RWPE2 (cell line): ENCODE measurements around the gene PIP4K2B.

Experiments used
- ATAC-seq: fragments of 200-7000 bp; cut with Tn5 transposase; 3 replicates; pipeline ENCODE4 v1.9.1; 2021; ENCODE audit warnings: low read depth
- DNase-seq: peaks from one replicate; pipeline ENCODE4 v3.0.0-alpha.2; 2020; ENCODE audit warnings: low spot score
- H3K27ac ChIP-seq: fragments of 450-650 bp; 2 replicates; pipeline ENCODE4 v1.5.1; 2017; ENCODE audit warnings: mild to moderate bottlenecking; ENCODE audit not compliant: poor library complexity, severe bottlenecking
- H3K27me3 ChIP-seq: fragments of 250-450 bp; sonication (Bioruptor Pico); 2 replicates; pipeline ENCODE4 v1.5.1; 2021; ENCODE audit warnings: mild to moderate bottlenecking, moderate library complexity; ENCODE audit not compliant: insufficient read depth, poor library complexity, severe bottlenecking
- H3K36me3 ChIP-seq: fragments of 250-450 bp; sonication (Bioruptor Pico); 2 replicates; pipeline ENCODE4 v1.5.1; 2020; ENCODE audit warnings: low read depth, mild to moderate bottlenecking, moderate library complexity
- H3K4me1 ChIP-seq: fragments of 250-450 bp; sonication (Bioruptor Pico); 2 replicates; pipeline ENCODE4 v1.5.1; 2021; ENCODE audit warnings: mild to moderate bottlenecking, moderate library complexity; ENCODE audit not compliant: insufficient read depth, poor library complexity, severe bottlenecking
- H3K4me3 ChIP-seq: fragments of 250-450 bp; sonication (Bioruptor Pico); 2 replicates; pipeline ENCODE4 v1.5.1; 2021; ENCODE audit warnings: mild to moderate bottlenecking, moderate library complexity; ENCODE audit not compliant: severe bottlenecking
- H3K9me3 ChIP-seq: fragments of 250-450 bp; sonication (Bioruptor Pico); 2 replicates; pipeline ENCODE4 v1.5.1; 2021; ENCODE audit warnings: mild to moderate bottlenecking, moderate library complexity; ENCODE audit not compliant: severe bottlenecking
- TF ChIP-seq, protein P1 (sequence below): fragments of 450-650 bp; IDR thresholded peaks from one replicate; pipeline ENCODE4 v1.5.1; 2017; ENCODE audit warnings: mild to moderate bottlenecking, moderate library complexity; ENCODE audit not compliant: poor library complexity, severe bottlenecking

PIP4K2B gene

DNA sequence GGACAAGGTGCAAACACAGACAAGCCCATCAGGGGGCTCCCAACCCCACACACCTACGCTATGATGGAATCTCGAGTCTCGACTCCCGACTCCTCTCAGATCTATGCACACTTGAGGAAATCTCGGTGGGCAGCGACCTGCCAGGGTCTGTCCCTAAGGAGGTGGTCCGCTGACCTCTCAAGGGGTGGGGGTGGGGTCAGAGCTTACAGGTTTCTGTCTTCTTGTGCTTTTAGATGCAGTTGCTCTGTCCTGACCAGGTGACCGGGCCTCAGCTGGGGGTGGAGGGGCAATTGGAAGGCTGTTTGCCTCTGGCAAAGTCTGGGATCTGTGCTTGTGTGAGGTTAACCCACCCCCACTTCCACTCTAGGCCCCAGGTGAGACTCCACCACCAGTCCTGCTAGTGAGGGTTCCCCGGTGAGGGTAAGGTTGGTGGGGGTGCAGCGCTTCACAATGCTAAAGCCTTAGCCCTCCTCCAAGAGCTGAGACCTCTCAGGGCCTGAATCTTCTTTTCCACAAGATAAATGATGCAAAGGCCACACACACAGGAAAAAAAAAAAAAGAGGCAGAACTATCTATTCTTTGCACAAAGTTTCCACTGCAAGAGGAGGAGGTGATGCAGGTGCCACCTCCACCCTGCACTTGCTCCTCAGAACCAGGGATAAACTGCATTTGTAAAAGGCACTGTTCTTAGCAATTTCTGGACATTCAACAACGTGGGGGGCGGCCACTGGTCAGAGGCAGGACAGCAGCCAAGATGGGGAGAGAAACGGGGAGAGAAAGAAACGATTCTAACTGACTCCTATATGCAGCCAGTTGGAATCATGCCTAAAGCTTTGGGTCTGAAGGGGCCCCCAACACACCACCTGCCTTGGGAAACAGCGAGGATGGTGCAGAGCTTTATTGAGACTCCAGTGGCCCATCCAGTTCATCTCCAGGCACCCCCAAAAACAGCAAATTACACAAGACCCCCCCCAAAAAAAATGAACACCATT, 65.1 kb downstream of the PIP4K2B start:
- Histone ChIP-seq H3K9me3 (no peaks in the 10 kb centered on the region), H3K4me3 (no peak overlapping the region), H3K36me3 (peaks cover 73% of the 10 kb centered on the region), H3K4me1 (no peaks in the 10 kb centered on the region), H3K27me3 (no peaks in the 10 kb centered on the region), H3K27ac (no peak overlapping the region)
- TF ChIP-seq, protein P1, sequence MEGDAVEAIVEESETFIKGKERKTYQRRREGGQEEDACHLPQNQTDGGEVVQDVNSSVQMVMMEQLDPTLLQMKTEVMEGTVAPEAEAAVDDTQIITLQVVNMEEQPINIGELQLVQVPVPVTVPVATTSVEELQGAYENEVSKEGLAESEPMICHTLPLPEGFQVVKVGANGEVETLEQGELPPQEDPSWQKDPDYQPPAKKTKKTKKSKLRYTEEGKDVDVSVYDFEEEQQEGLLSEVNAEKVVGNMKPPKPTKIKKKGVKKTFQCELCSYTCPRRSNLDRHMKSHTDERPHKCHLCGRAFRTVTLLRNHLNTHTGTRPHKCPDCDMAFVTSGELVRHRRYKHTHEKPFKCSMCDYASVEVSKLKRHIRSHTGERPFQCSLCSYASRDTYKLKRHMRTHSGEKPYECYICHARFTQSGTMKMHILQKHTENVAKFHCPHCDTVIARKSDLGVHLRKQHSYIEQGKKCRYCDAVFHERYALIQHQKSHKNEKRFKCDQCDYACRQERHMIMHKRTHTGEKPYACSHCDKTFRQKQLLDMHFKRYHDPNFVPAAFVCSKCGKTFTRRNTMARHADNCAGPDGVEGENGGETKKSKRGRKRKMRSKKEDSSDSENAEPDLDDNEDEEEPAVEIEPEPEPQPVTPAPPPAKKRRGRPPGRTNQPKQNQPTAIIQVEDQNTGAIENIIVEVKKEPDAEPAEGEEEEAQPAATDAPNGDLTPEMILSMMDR: no peak
- DNase-seq (no peak), ATAC-seq (no peak)

DNA sequence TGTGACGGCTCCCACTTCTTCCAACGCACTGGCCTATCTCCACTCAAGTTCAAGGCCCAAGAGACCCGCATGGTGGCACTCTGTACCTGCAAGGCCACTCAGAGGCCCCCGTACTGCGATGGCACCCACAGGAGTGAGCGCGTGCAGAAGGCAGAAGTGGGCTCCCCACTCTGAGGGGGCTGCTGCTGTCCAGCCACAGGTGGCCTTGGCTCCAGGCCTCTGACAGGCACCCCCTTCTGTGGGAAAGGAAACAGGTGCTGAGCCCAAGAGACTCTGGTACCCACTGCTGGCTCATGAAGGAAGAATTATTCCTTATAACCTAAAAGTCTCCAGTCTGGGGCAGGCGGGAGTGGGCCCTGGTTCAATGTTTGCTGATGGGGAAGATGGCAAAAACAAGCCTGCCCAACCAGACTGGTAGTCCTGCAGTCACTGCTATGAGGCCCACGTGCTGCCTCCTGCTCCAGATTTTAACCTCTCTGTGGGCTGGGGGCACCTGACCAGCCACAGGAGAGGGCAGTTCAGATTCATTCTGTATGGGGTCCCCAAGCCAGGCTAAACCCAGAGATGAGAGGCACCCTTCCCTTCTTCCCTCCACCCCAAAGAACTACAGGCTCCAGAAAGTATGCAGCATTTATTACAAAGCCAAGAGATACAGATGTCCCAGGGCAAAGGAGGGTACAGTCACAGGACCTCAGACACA, 65.9 kb downstream of the PIP4K2B start:
- no peak for DNase-seq
- no peaks in the 10 kb centered on the region for H3K27me3 ChIP-seq
- ATAC-seq: no peak
- no peak overlapping the region for H3K4me3 ChIP-seq
- TF ChIP-seq, protein P1: no peak
- no peaks in the 10 kb centered on the region for H3K9me3 ChIP-seq
- H3K4me1 ChIP-seq: no peaks in the 10 kb centered on the region
- no peak overlapping the region for H3K27ac ChIP-seq
- H3K36me3 ChIP-seq: peaks cover 65% of the 10 kb centered on the region

DNA sequence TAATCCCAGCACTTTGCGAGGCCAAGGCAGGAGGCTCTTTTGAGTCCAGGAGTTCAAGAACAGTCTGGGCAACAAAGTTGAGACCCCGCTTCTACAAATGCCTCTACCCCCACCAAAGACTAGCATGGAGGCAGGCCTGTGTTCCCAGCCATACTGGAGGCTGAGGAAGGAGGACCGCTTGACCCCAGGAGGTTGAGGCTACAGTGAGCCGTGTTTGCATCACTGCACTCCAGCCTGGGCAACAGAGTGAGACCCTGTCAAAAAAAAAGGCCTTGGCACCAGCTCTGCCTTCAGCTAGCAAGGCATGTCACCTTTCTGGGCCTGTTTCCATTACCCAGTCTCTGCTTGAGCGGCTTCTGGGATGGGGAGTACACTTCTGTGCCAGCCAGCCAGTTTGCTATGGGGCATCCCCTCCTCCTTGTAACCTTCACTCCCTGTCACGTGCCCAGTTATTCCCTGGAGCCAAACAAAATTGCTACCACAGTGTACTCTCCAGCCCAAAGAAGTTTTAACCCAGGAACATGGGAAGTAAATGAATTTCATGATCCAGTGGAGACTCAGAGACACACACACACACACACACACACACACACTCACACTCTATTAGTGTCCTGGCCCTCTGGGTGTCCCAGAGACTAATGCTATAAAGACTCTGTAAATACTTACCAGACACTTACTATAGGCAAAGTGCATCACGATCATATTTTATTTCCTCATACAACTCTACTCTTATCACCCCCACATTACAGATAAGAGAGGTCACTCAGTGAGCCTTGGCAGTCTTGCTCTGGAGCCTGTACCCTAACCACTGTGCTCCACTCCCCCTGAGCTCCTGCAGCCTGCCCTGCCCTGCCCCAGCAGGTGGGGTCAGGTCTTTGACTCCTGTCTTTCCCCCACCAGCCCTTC, 66.7 kb downstream of the PIP4K2B start:
- Histone ChIP-seq H3K9me3 (no peaks in the 10 kb centered on the region), H3K27ac (no peak overlapping the region), H3K4me1 (no peaks in the 10 kb centered on the region), H3K27me3 (no peaks in the 10 kb centered on the region), H3K36me3 (peaks cover 59% of the 10 kb centered on the region), H3K4me3 (no peak overlapping the region)
- ATAC-seq (no peak), DNase-seq (no peak)
- TF ChIP-seq, protein P1: no peak

DNA sequence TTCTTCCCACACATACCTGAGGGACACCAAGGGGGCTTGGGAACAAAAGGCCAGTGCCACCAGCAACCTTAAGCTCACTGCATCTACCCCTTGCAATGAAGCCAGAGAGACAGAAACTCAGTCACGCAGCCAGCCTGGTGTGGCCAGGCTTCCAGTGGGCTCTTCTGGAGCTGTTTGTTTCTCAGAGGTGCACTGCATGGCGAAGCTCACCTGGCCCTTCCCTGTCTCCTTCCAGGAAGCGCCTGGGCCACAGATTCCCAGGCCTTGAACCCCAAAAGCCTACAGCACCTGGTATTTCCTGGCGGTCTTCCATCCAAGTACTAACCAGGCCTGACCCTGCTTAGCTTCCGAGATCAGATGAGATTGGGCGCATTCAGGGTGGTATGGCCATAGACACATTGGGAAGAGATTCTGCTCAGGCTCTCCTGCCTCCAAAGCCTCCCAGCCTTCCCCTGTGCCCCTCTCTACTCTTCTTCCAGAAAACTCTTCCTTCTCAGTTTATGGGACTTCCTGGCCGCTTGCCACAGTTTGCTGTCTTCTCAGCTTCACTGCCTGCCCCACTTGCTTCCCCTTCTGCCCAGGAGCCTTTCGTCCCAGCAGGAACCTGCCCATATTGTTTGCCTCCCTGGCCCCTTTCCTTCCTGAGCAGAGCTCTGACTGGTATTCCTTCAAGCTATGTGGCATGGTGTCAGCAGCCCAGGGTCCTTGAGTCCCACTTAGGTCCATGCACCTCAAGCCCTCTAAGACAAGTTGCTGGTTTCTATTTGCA, 67.6 kb downstream of the PIP4K2B start:
- Histone ChIP-seq H3K4me1 (no peaks in the 10 kb centered on the region), H3K27ac (peak overlapping the region; percentile 80), H3K36me3 (peaks cover 50% of the 10 kb centered on the region), H3K9me3 (no peaks in the 10 kb centered on the region), H3K27me3 (no peaks in the 10 kb centered on the region), H3K4me3 (no peak overlapping the region)
- DNase-seq: no peak
- no peak for ATAC-seq
- TF ChIP-seq, protein P1: no peak
